Parathyroid adenoma (tissue), 2 donors: Measurements from ENCODE around the gene TMEM135.
"Not testable (repeated sequence)": the region's sequence is repeated elsewhere in the genome, so short reads cannot be mapped to it uniquely, and the experiment has no call there.

Experiments
- H2AFZ ChIP-seq: fragments of 300-600 bp; sonication (generic); one replicate; pipeline ENCODE4 v1.7.0; 2017; ENCODE audit warnings: antibody characterized with exemption, mild to moderate bottlenecking
- H3K27ac ChIP-seq: fragments of 300-600 bp; sonication (generic); one replicate; pipeline ENCODE4 v1.7.0; 2017
- H3K27me3 ChIP-seq: fragments of 300-600 bp; sonication (generic); one replicate; pipeline ENCODE4 v1.7.0; 2017; ENCODE audit warnings: low read length; ENCODE audit not compliant: control insufficient read depth, insufficient read depth
- H3K36me3 ChIP-seq: fragments of 300-600 bp; sonication (generic); one replicate; pipeline ENCODE4 v1.7.0; 2017; ENCODE audit warnings: low read length; ENCODE audit not compliant: control insufficient read depth, insufficient read depth
- H3K4me1 ChIP-seq: fragments of 300-600 bp; sonication (generic); one replicate; pipeline ENCODE4 v1.7.0; 2017; ENCODE audit warnings: control low read depth
- H3K4me2 ChIP-seq: fragments of 300-600 bp; sonication (generic); one replicate; pipeline ENCODE4 v1.7.0; 2017; ENCODE audit warnings: low read length
- H3K4me3 ChIP-seq: fragments of 300-600 bp; sonication (generic); one replicate; pipeline ENCODE4 v1.7.0; 2017; ENCODE audit warnings: low read depth, low read length
- H3K79me2 ChIP-seq: fragments of 300-600 bp; sonication (generic); one replicate; pipeline ENCODE4 v1.7.0; 2017; ENCODE audit warnings: control low read depth
- H3K9ac ChIP-seq: fragments of 300-600 bp; sonication (generic); one replicate; pipeline ENCODE4 v1.7.0; 2017; ENCODE audit warnings: mild to moderate bottlenecking
- H3K9me3 ChIP-seq: fragments of 300-600 bp; sonication (generic); one replicate; pipeline ENCODE4 v1.7.0; 2017; ENCODE audit warnings: low read length; ENCODE audit not compliant: control insufficient read depth
- CTCF ChIP-seq: fragments of 300-600 bp; sonication (generic); IDR thresholded peaks from one replicate; pipeline ENCODE4 v1.7.0; 2017; ENCODE audit warnings: antibody characterized with exemption, mild to moderate bottlenecking
- donor health status: primary hyperparathyroidism.

Gene TMEM135

GRCh38 chr11:87280143-87280542, 242.4 kb downstream of the TMEM135 start:
- Histone ChIP-seq H3K4me2 (no peak overlapping the region), H3K27me3 (no peaks in the 10 kb centered on the region), H3K9me3 (no peaks in the 10 kb centered on the region), H2AFZ (no peak overlapping the region), H3K79me2 (no peaks in the 10 kb centered on the region), H3K9ac (no peak overlapping the region), H3K4me1 (no peaks in the 10 kb centered on the region), H3K4me3 (no peak overlapping the region), H3K36me3 (no peaks in the 10 kb centered on the region), H3K27ac (no peak overlapping the region)
- no peak for TF ChIP-seq CTCF

DNA sequence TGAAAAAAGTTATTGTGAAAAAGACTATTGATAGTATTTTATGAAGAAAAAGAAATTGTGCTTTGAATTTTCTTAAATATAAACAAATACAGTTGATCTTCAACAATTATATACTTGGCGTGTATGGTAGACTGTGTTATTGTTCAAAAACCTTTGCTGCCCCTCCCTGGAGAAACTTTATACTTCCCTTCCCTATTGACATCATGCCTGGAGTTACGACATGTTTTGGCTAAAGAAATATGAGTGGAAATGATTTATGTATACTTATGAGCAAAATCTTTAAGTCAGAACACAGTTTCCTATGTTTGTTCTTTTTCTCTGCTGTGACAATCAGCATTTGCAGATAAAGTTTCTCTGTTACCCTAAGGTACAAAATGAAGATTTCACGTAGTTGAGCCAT, 243.8 kb downstream of the TMEM135 start:
- Histone ChIP-seq H3K27me3 (no peaks in the 10 kb centered on the region), H3K9ac (no peak overlapping the region), H3K4me2 (no peak overlapping the region), H3K4me3 (no peak overlapping the region), H3K27ac (no peak overlapping the region), H3K79me2 (no peaks in the 10 kb centered on the region), H2AFZ (no peak overlapping the region), H3K36me3 (no peaks in the 10 kb centered on the region), H3K9me3 (no peaks in the 10 kb centered on the region), H3K4me1 (no peaks in the 10 kb centered on the region)
- TF ChIP-seq CTCF: no peak

GRCh38 chr11:87284306-87284705, 246.6 kb downstream of the TMEM135 start:
- TF ChIP-seq CTCF: no peak
- Histone ChIP-seq H3K9ac (no peak overlapping the region), H3K9me3 (no peaks in the 10 kb centered on the region), H3K27ac (no peak overlapping the region), H3K4me2 (no peak overlapping the region), H3K4me1 (no peaks in the 10 kb centered on the region), H3K79me2 (no peaks in the 10 kb centered on the region), H3K4me3 (no peak overlapping the region), H2AFZ (no peak overlapping the region), H3K36me3 (no peaks in the 10 kb centered on the region), H3K27me3 (no peaks in the 10 kb centered on the region)

GRCh38 chr11:87285674-87286073, 247.9 kb downstream of the TMEM135 start:
- H3K9me3 ChIP-seq, H3K27me3 ChIP-seq, H3K4me3 ChIP-seq, H2AFZ ChIP-seq, H3K27ac ChIP-seq, H3K9ac ChIP-seq, H3K36me3 ChIP-seq, H3K4me1 ChIP-seq, H3K79me2 ChIP-seq, H3K4me2 ChIP-seq: not testable (repeated sequence)

GRCh38 chr11:87286338-87286737, 248.6 kb downstream of the TMEM135 start:
- Histone ChIP-seq H3K4me1 (no peaks in the 10 kb centered on the region), H3K9me3 (no peaks in the 10 kb centered on the region), H2AFZ (no peak overlapping the region), H3K27ac (no peak overlapping the region), H3K36me3 (no peaks in the 10 kb centered on the region), H3K9ac (no peak overlapping the region), H3K4me3 (no peak overlapping the region), H3K4me2 (no peak overlapping the region), H3K27me3 (no peaks in the 10 kb centered on the region), H3K79me2 (no peaks in the 10 kb centered on the region)
- TF ChIP-seq CTCF: no peak
